HAP-1 (cell line): Measurements from ENCODE around the gene TMEM132C.
"Not testable (repeated sequence)": the region's sequence is repeated elsewhere in the genome, so short reads cannot be mapped to it uniquely, and the experiment has no call there.

ENCODE experiments used
- DNase-seq, 2 experiments: peaks; one replicate each; pipeline ENCODE4 v3.0.0-alpha.2; 2016 to 2020; ENCODE audit warnings: low spot score in 2 of 2
- H3K27me3 ChIP-seq: fragments of 250-450 bp; sonication (Bioruptor Pico); 2 replicates; pipeline ENCODE4 v1.5.1; 2020; ENCODE audit warnings: low read depth, mild to moderate bottlenecking, moderate library complexity
- H3K36me3 ChIP-seq: fragments of 250-450 bp; sonication (Bioruptor Pico); replicated peaks from 2 replicates; pipeline ENCODE4 v1.5.1; 2020; ENCODE audit warnings: mild to moderate bottlenecking
- H3K4me1 ChIP-seq: fragments of 250-450 bp; sonication (Bioruptor Pico); 2 replicates; pipeline ENCODE4 v1.5.1; 2020; ENCODE audit warnings: mild to moderate bottlenecking
- H3K4me3 ChIP-seq: fragments of 250-450 bp; sonication (Bioruptor Pico); 2 replicates; pipeline ENCODE4 v1.5.1; 2020; ENCODE audit warnings: mild to moderate bottlenecking, moderate library complexity
- H3K9me3 ChIP-seq: fragments of 250-450 bp; sonication (Bioruptor Pico); 2 replicates; pipeline ENCODE4 v1.5.1; 2020; ENCODE audit warnings: mild to moderate bottlenecking, moderate library complexity
- in situ Hi-C: fragments of 300-500 bp; cut with MboI; formaldehyde crosslinking; loops from 3 replicates; pipeline ENCODE4 v1.14.3; 2020; ENCODE audit warnings: low sequenced_read_pairs, inconsistent platforms, mixed read lengths

Gene TMEM132C

GRCh38 chr12:128603573-128604115 lies 336.7 kb downstream of the TMEM132C start:
- H3K4me1 ChIP-seq: no peaks in the 10 kb centered on the region
- H3K27me3 ChIP-seq: no peaks in the 10 kb centered on the region
- in situ Hi-C loops: no loop called here
- no peaks in the 10 kb centered on the region for H3K36me3 ChIP-seq
- no peak overlapping the region for H3K4me3 ChIP-seq
- no peaks in the 10 kb centered on the region for H3K9me3 ChIP-seq
- no peak for DNase-seq

DNA sequence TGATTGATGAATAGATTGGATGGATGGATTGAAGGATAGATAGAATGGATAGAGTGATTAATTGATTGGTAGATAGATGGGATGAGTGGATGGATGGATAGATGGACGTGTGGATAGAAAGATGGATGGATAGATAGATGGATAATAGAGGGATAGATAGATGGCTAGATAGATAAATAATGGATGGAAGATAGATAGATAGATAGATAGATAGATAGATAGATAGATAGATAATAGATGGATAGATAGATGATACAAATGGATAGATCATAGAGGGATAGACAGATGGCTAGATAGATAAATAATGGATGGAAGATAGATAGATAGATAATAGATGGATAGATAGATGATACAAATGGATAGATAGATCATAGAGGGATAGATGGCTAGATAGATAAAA lies 337.2 kb downstream of the TMEM132C start:
- H3K9me3 ChIP-seq, in situ Hi-C loops, H3K36me3 ChIP-seq, H3K4me3 ChIP-seq, H3K4me1 ChIP-seq, H3K27me3 ChIP-seq, DNase-seq: not testable (repeated sequence)

GRCh38 chr12:128606051-128606450 lies 339.1 kb downstream of the TMEM132C start:
- in situ Hi-C loops: no loop called here
- Histone ChIP-seq H3K27me3 (no peaks in the 10 kb centered on the region), H3K36me3 (no peaks in the 10 kb centered on the region), H3K9me3 (no peaks in the 10 kb centered on the region), H3K4me1 (no peaks in the 10 kb centered on the region), H3K4me3 (no peak overlapping the region)
- no peak for DNase-seq

GRCh38 chr12:128606538-128606937 lies 339.6 kb downstream of the TMEM132C start:
- H3K27me3 ChIP-seq: no peaks in the 10 kb centered on the region
- in situ Hi-C loops: no loop called here
- no peak overlapping the region for H3K4me3 ChIP-seq
- no peaks in the 10 kb centered on the region for H3K9me3 ChIP-seq
- H3K36me3 ChIP-seq: no peaks in the 10 kb centered on the region
- no peak for DNase-seq
- H3K4me1 ChIP-seq: no peaks in the 10 kb centered on the region

DNA sequence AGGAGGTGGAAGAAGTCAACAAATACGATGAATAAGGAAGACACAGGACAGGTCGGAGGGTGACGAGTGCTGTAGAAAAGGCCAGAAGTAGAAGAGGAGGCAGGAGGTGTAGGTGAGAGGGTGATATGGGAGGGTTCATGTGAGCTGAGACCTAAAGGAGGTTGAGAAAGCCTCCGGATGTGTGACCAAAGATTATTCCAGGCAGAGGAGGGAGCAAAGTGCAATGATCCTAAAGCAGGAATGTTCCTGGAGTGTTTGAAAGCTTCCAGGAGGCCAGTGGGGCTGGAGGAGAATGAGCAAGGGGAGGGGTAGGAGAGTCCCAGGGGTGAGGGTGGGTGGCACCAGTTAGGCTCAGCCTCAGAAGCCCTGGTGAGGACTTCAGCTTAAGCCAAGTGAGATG lies 340.0 kb downstream of the TMEM132C start:
- Histone ChIP-seq H3K4me3 (no peak overlapping the region), H3K4me1 (no peaks in the 10 kb centered on the region), H3K9me3 (no peaks in the 10 kb centered on the region), H3K36me3 (no peaks in the 10 kb centered on the region), H3K27me3 (no peaks in the 10 kb centered on the region)
- no peak for DNase-seq
- in situ Hi-C loops: no loop called here

DNA sequence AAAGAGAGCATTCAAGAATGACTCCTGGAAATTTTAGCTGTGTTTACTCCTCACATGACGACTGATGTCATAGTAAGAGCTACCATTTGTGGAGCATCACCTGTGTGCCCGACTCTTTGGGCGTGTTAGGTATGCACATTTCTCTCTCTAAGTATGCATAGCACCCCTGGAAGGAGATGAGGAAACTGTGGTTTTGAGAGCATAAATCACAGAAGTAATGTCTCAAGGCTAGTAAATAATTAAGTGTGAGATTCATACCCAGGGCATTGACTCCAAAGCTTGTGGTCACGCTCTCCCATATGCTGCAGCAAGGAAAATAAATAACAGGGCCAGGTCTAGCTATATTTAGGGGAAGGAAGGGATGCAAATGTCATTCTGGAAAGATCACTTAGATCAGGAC lies 340.7 kb downstream of the TMEM132C start:
- Histone ChIP-seq H3K4me3 (no peak overlapping the region), H3K4me1 (no peaks in the 10 kb centered on the region), H3K36me3 (no peaks in the 10 kb centered on the region), H3K27me3 (no peaks in the 10 kb centered on the region), H3K9me3 (no peaks in the 10 kb centered on the region)
- in situ Hi-C loops: no loop called here
- DNase-seq: no peak

GRCh38 chr12:128609861-128610260 lies 342.9 kb downstream of the TMEM132C start:
- DNase-seq: no peak
- Histone ChIP-seq H3K4me1 (no peaks in the 10 kb centered on the region), H3K9me3 (no peaks in the 10 kb centered on the region), H3K36me3 (no peaks in the 10 kb centered on the region), H3K4me3 (no peak overlapping the region), H3K27me3 (no peaks in the 10 kb centered on the region)
- in situ Hi-C loops: no loop called here

GRCh38 chr12:128611736-128612135 lies 344.8 kb downstream of the TMEM132C start:
- H3K36me3 ChIP-seq: no peaks in the 10 kb centered on the region
- H3K27me3 ChIP-seq: no peaks in the 10 kb centered on the region
- H3K4me3 ChIP-seq: no peak overlapping the region
- in situ Hi-C loops: no loop called here
- DNase-seq: no peak
- H3K4me1 ChIP-seq: no peaks in the 10 kb centered on the region
- no peaks in the 10 kb centered on the region for H3K9me3 ChIP-seq

DNA sequence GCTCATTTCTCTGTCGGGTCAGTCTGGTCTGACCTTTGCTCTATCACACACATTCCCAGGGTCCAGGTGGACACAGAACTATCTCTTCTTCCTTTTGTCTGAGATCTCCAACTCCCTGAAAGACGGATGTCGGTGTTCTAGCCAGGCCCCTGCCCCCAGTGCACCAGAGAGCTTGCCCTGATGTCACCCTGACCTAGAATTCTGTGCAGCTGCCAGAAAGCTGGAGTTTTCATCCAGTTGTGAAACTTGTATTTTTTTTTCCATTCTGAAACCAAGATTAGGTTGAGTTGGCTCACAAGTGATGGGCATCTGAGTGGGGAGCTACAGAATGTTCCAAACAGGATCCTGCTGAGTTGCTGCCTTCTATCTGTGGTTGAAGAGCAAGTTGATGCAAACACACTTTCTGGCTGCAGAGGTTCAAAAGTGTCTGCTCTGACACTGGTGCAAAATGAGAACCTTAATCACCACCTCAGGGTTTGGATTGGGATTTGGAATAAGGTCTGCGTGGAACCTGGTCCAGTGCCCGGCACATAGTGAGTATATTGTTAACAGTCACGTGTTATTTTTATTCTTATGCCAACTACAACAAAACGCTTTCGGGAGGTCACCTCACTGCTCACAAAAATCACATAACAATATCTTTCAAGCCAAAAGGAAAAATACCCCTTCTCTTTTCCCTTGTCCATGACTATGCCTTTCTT lies 345.3 kb downstream of the TMEM132C start:
- DNase-seq: no peak
- no peak overlapping the region for H3K4me3 ChIP-seq
- in situ Hi-C loops: no loop called here
- H3K9me3 ChIP-seq: no peaks in the 10 kb centered on the region
- no peaks in the 10 kb centered on the region for H3K36me3 ChIP-seq
- no peaks in the 10 kb centered on the region for H3K27me3 ChIP-seq
- H3K4me1 ChIP-seq: no peaks in the 10 kb centered on the region

- no peaks in the 10 kb centered on the region for H3K27me3 ChIP-seq
- no peak overlapping the region for H3K4me3 ChIP-seq
- H3K9me3 ChIP-seq: no peaks in the 10 kb centered on the region
- DNase-seq: no peak
- in situ Hi-C loops: no loop called here
- no peaks in the 10 kb centered on the region for H3K36me3 ChIP-seq
- no peaks in the 10 kb centered on the region for H3K4me1 ChIP-seq
These were observed 347.0 kb downstream of the TMEM132C start for GRCh38 chr12:128613837-128614590.

DNA sequence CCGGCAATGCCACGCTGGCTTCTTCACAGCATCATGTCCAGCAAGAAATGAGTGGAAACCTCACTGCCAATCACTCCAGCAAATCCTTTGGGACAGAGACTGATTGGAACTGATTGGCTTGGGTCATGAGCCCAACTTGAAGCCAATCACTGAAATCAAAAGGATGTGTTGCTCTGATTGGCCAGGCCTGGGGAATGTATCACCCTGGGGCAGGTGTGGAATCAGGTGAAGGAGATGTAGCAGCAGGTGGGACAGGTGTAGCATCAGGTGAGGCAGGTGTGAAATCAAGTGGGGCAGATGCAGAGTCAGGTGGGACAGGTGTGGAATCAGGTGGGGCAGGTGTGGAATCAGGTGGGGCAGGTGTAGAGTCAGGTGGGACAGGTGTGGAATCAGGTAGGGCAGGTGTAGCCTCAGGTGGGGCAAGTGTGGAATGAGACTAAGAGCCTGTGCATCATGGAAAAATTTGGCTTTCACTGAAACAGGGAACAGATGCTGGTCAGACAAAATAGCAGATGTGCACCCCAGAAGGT lies 350.4 kb downstream of the TMEM132C start:
- in situ Hi-C loops: no loop called here
- no peaks in the 10 kb centered on the region for H3K27me3 ChIP-seq
- no peak for DNase-seq
- H3K36me3 ChIP-seq: no peaks in the 10 kb centered on the region
- H3K4me1 ChIP-seq: no peaks in the 10 kb centered on the region
- no peak overlapping the region for H3K4me3 ChIP-seq
- no peaks in the 10 kb centered on the region for H3K9me3 ChIP-seq

GRCh38 chr12:128619263-128619662 lies 352.3 kb downstream of the TMEM132C start:
- no peak for DNase-seq
- Histone ChIP-seq H3K27me3 (no peaks in the 10 kb centered on the region), H3K4me1 (no peaks in the 10 kb centered on the region), H3K36me3 (no peaks in the 10 kb centered on the region), H3K4me3 (no peak overlapping the region), H3K9me3 (no peaks in the 10 kb centered on the region)
- in situ Hi-C loops: no loop called here

GRCh38 chr12:128621304-128621703 lies 354.3 kb downstream of the TMEM132C start:
- no peak for DNase-seq
- no peaks in the 10 kb centered on the region for H3K27me3 ChIP-seq
- H3K9me3 ChIP-seq: no peaks in the 10 kb centered on the region
- no peaks in the 10 kb centered on the region for H3K36me3 ChIP-seq
- H3K4me3 ChIP-seq: no peak overlapping the region
- in situ Hi-C loops: no loop called here
- H3K4me1 ChIP-seq: no peaks in the 10 kb centered on the region

- no peaks in the 10 kb centered on the region for H3K4me1 ChIP-seq
- in situ Hi-C loops: no loop called here
- H3K9me3 ChIP-seq: no peaks in the 10 kb centered on the region
- H3K4me3 ChIP-seq: no peak overlapping the region
- H3K36me3 ChIP-seq: no peaks in the 10 kb centered on the region
- no peak for DNase-seq
- no peaks in the 10 kb centered on the region for H3K27me3 ChIP-seq
These were observed 356.8 kb downstream of the TMEM132C start for GRCh38 chr12:128623748-128624147.
